Measurements from ENCODE around the gene THRA. TPM values are rescaled to one million over a fixed set of nuclear protein-coding genes. Genes with fewer than 3 reads are reported as not detected.
A peak's percentile ranks its signal among the peaks of the same experiment; 100 is the strongest.

The THRA gene
- total and polyA plus RNA-seq, 2 donors, result 9.9 to 14.3 TPM

GRCh38 chr17:40025991-40026815, 36.6 kb upstream of the THRA start:
- Histone ChIP-seq H3K27ac (ENCODE audit: low read depth in 1 of 2, low read length in 1 of 2) (no peak overlapping the region), H3K4me1 (ENCODE audit: control insufficient read depth in 2 of 2, insufficient read depth in 2 of 2, low read length in 2 of 2) (peaks cover 11 to 17% of the 10 kb centered on the region in 2 donors), H3K4me3 (ENCODE audit: low read length in 2 of 2) (no peak overlapping the region), H3K27me3 (ENCODE audit: control insufficient read depth in 2 of 2, insufficient read depth in 1 of 2, low read length in 1 of 2) (no peaks in the 10 kb centered on the region), H3K36me3 (ENCODE audit: control insufficient read depth in 2 of 2, insufficient read depth in 2 of 2, low read length in 1 of 2) (peaks cover 77 to 92% of the 10 kb centered on the region in 2 donors), H3K9me3 (ENCODE audit: control insufficient read depth in 2 of 2, insufficient read depth in 1 of 2, low read length in 1 of 2) (peaks cover 0 to 4% of the 10 kb centered on the region in 2 donors)
- WGBS, result 67% methylated on average over 22 of the region's 22 CpGs
- DNase-seq (ENCODE audit: low read depth in 6 of 9, low spot score in 9 of 9), result peak in 1 of 9 donors; percentile 42

- 64% methylated on average over 33 of the region's 33 CpGs for WGBS
- peak; percentile 29 to 81 (median 65) for DNase-seq (ENCODE audit: low read depth in 6 of 9, low spot score in 9 of 9)
- Histone ChIP-seq H3K4me3 (ENCODE audit: low read length in 2 of 2) (no peak overlapping the region), H3K36me3 (ENCODE audit: control insufficient read depth in 2 of 2, insufficient read depth in 2 of 2, low read length in 1 of 2) (peaks cover 77 to 92% of the 10 kb centered on the region in 2 donors), H3K27ac (ENCODE audit: low read depth in 1 of 2, low read length in 1 of 2) (no peak overlapping the region), H3K9me3 (ENCODE audit: control insufficient read depth in 2 of 2, insufficient read depth in 1 of 2, low read length in 1 of 2) (peaks cover 0 to 4% of the 10 kb centered on the region in 2 donors), H3K4me1 (ENCODE audit: control insufficient read depth in 2 of 2, insufficient read depth in 2 of 2, low read length in 2 of 2) (peaks cover 11 to 17% of the 10 kb centered on the region in 2 donors), H3K27me3 (ENCODE audit: control insufficient read depth in 2 of 2, insufficient read depth in 1 of 2, low read length in 1 of 2) (no peaks in the 10 kb centered on the region)
These were observed 35.8 kb upstream of the THRA start for GRCh38 chr17:40026816-40027613.

GRCh38 chr17:40027614-40028012, 35.2 kb upstream of the THRA start:
- H3K4me1 ChIP-seq (ENCODE audit: control insufficient read depth in 2 of 2, insufficient read depth in 2 of 2, low read length in 2 of 2), result peaks cover 11 to 17% of the 10 kb centered on the region in 2 donors
- WGBS, result 95% methylated on average over 5 of the region's 5 CpGs
- no peak overlapping the region for H3K27ac ChIP-seq (ENCODE audit: low read depth in 1 of 2, low read length in 1 of 2)
- DNase-seq (ENCODE audit: low read depth in 6 of 9, low spot score in 9 of 9), result no peak
- peaks cover 76 to 92% of the 10 kb centered on the region in 2 donors for H3K36me3 ChIP-seq (ENCODE audit: control insufficient read depth in 2 of 2, insufficient read depth in 2 of 2, low read length in 1 of 2)
- H3K9me3 ChIP-seq (ENCODE audit: control insufficient read depth in 2 of 2, insufficient read depth in 1 of 2, low read length in 1 of 2), result peaks cover 0 to 4% of the 10 kb centered on the region in 2 donors
- H3K27me3 ChIP-seq (ENCODE audit: control insufficient read depth in 2 of 2, insufficient read depth in 1 of 2, low read length in 1 of 2), result no peaks in the 10 kb centered on the region
- H3K4me3 ChIP-seq (ENCODE audit: low read length in 2 of 2), result no peak overlapping the region

GRCh38 chr17:40028595-40028994, 34.2 kb upstream of the THRA start:
- DNase-seq (ENCODE audit: low read depth in 6 of 9, low spot score in 9 of 9), result no peak
- H3K27me3 ChIP-seq (ENCODE audit: control insufficient read depth in 2 of 2, insufficient read depth in 1 of 2, low read length in 1 of 2), result no peaks in the 10 kb centered on the region
- peaks cover 11 to 17% of the 10 kb centered on the region in 2 donors for H3K4me1 ChIP-seq (ENCODE audit: control insufficient read depth in 2 of 2, insufficient read depth in 2 of 2, low read length in 2 of 2)
- H3K4me3 ChIP-seq (ENCODE audit: low read length in 2 of 2), result no peak overlapping the region
- H3K27ac ChIP-seq (ENCODE audit: low read depth in 1 of 2, low read length in 1 of 2), result no peak overlapping the region
- H3K36me3 ChIP-seq (ENCODE audit: control insufficient read depth in 2 of 2, insufficient read depth in 2 of 2, low read length in 1 of 2), result peaks cover 75 to 92% of the 10 kb centered on the region in 2 donors
- H3K9me3 ChIP-seq (ENCODE audit: control insufficient read depth in 2 of 2, insufficient read depth in 1 of 2, low read length in 1 of 2), result peaks cover 0 to 4% of the 10 kb centered on the region in 2 donors
- 95% methylated on average over 13 of the region's 13 CpGs for WGBS

DNA sequence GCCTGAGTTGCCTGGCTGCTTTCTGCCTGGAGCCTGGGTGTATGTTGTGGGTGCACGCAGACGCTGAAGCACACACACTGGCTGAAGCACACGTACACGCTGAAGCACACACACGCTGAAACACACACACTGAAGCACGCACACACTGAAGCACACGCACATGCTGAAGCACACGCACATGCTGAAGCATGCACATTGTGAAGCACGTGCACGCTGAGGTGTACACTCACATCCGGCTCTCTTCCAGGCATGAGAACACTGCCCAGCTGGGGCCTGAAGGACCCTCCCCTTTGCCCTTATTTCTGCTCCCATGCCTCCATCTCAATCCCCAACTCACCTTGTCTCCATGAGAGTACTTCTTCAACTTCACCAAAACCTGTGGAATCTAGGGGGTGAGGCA, 31.1 kb upstream of the THRA start:
- Histone ChIP-seq H3K27ac (ENCODE audit: low read depth in 1 of 2, low read length in 1 of 2) (no peak overlapping the region), H3K27me3 (ENCODE audit: control insufficient read depth in 2 of 2, insufficient read depth in 1 of 2, low read length in 1 of 2) (no peaks in the 10 kb centered on the region), H3K4me3 (ENCODE audit: low read length in 2 of 2) (no peak overlapping the region), H3K4me1 (ENCODE audit: control insufficient read depth in 2 of 2, insufficient read depth in 2 of 2, low read length in 2 of 2) (peaks cover under 1 to 5% of the 10 kb centered on the region in 2 donors), H3K9me3 (ENCODE audit: control insufficient read depth in 2 of 2, insufficient read depth in 1 of 2, low read length in 1 of 2) (no peaks in the 10 kb centered on the region), H3K36me3 (ENCODE audit: control insufficient read depth in 2 of 2, insufficient read depth in 2 of 2, low read length in 1 of 2) (peaks cover 85 to 88% of the 10 kb centered on the region in 2 donors)
- DNase-seq (ENCODE audit: low read depth in 6 of 9, low spot score in 9 of 9), result no peak
- WGBS, result 98% methylated on average over 11 of the region's 11 CpGs

DNA sequence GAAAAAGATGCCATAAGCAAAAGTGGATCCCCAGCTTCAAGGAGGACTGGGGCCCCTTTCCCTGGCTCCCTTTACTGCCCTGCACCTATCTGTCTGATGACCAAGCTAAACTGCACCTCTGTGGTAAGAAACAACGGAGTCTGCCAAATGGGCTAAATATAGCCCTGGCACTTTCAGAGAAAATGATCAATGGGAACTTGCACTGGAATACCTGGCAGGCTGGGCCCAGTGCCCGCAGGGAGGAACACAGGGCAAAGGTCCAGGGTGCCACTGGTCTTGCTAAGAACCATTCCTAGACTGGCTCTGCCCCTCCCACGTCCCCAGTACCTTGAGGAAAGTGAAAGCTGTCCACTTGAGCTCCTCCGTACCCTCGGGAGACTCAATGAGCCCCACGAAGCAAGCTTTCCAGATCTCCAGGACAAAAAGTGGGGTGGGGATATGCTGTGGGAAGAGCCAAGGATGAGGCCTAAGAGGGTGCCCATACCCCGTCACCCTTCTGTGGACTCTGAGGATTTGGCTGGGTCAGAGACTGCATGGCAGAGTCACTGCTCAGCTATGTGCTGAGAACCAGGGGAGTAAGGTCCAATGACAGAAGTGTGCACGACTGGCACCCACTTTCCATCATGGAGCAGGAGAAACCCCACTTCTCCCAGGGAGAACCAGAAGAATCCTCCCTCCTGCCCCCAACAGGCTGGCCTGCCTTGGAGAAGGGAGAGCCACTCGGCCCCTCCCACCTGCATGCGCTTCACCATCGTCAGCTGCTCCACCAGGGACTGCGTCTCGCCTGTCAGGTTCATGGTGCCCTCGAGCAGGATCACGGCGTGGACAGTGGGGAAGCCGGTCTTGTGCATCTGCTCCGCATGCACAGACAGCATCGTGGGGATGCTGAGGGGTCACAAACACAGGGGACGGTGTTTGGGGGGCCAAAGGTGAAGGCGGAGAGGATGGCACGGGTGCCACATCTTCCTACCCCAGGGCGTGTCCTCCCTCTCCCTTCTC, 30.1 kb upstream of the THRA start:
- 98% methylated on average over 23 of the region's 23 CpGs for WGBS

GRCh38 chr17:40033339-40033738, 29.4 kb upstream of the THRA start:
- Histone ChIP-seq H3K4me1 (ENCODE audit: control insufficient read depth in 2 of 2, insufficient read depth in 2 of 2, low read length in 2 of 2) (no peaks in the 10 kb centered on the region), H3K36me3 (ENCODE audit: control insufficient read depth in 2 of 2, insufficient read depth in 2 of 2, low read length in 1 of 2) (peaks cover 74 to 76% of the 10 kb centered on the region in 2 donors), H3K27ac (ENCODE audit: low read depth in 1 of 2, low read length in 1 of 2) (no peak overlapping the region), H3K27me3 (ENCODE audit: control insufficient read depth in 2 of 2, insufficient read depth in 1 of 2, low read length in 1 of 2) (no peaks in the 10 kb centered on the region), H3K9me3 (ENCODE audit: control insufficient read depth in 2 of 2, insufficient read depth in 1 of 2, low read length in 1 of 2) (no peaks in the 10 kb centered on the region), H3K4me3 (ENCODE audit: low read length in 2 of 2) (no peak overlapping the region)
- DNase-seq (ENCODE audit: low read depth in 6 of 9, low spot score in 9 of 9), result no peak
- 90% methylated on average over 8 of the region's 8 CpGs for WGBS

More for the DNA sequence above, 30.1 kb upstream of the THRA start:
- H3K27ac ChIP-seq (ENCODE audit: low read depth in 1 of 2, low read length in 1 of 2), result no peak overlapping the region
- H3K4me1 ChIP-seq (ENCODE audit: control insufficient read depth in 2 of 2, insufficient read depth in 2 of 2, low read length in 2 of 2), result no peaks in the 10 kb centered on the region
- peaks cover 79 to 81% of the 10 kb centered on the region in 2 donors for H3K36me3 ChIP-seq (ENCODE audit: control insufficient read depth in 2 of 2, insufficient read depth in 2 of 2, low read length in 1 of 2)
- DNase-seq (ENCODE audit: low read depth in 6 of 9, low spot score in 9 of 9), result no peak
- H3K9me3 ChIP-seq (ENCODE audit: control insufficient read depth in 2 of 2, insufficient read depth in 1 of 2, low read length in 1 of 2), result no peaks in the 10 kb centered on the region
- H3K4me3 ChIP-seq (ENCODE audit: low read length in 2 of 2), result no peak overlapping the region
- no peaks in the 10 kb centered on the region for H3K27me3 ChIP-seq (ENCODE audit: control insufficient read depth in 2 of 2, insufficient read depth in 1 of 2, low read length in 1 of 2)

DNA sequence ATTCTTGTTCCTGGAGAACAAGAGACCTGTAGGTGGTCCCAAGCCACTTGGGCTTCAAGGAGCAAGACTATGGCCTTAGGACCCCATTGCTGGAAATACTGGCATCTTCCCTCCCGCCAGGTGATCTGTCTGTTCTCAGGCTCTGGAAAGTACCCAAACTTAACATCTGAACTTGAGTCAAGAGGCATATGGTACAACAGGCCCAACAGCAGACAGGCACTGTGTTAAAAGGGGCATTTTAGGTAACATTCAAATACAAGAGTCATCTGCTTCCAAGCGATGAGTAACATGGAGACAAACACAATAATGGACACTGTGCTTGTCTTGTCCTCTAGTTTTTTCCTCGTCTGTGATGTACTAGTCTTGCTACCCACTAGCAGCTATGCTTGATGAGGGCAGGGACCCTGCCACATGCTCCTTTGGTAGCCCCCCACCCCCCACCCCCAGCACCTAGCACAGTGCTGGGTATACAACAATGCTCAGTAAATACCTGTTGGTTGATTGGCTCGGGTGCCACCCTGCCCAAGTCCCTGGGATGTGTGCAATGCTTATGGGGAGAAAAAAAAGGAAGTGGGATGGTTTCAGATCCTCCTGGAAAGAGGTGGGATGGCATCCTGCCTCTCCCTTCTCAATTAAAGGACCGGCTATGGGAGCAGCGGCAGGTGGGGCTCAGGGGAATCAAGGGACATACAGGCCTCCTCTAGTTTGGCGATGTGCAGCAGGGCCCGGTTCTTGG, 28.2 kb upstream of the THRA start:
- no peak overlapping the region for H3K27ac ChIP-seq (ENCODE audit: low read depth in 1 of 2, low read length in 1 of 2)
- 91% methylated on average over 8 of the region's 8 CpGs for WGBS
- no peaks in the 10 kb centered on the region for H3K27me3 ChIP-seq (ENCODE audit: control insufficient read depth in 2 of 2, insufficient read depth in 1 of 2, low read length in 1 of 2)
- H3K36me3 ChIP-seq (ENCODE audit: control insufficient read depth in 2 of 2, insufficient read depth in 2 of 2, low read length in 1 of 2), result peaks cover 62 to 66% of the 10 kb centered on the region in 2 donors
- no peaks in the 10 kb centered on the region for H3K4me1 ChIP-seq (ENCODE audit: control insufficient read depth in 2 of 2, insufficient read depth in 2 of 2, low read length in 2 of 2)
- H3K9me3 ChIP-seq (ENCODE audit: control insufficient read depth in 2 of 2, insufficient read depth in 1 of 2, low read length in 1 of 2), result no peaks in the 10 kb centered on the region
- no peak overlapping the region for H3K4me3 ChIP-seq (ENCODE audit: low read length in 2 of 2)
- no peak for DNase-seq (ENCODE audit: low read depth in 6 of 9, low spot score in 9 of 9)
